ENCODE data around the gene USP3.
"Not testable (repeated sequence)": the region's sequence is repeated elsewhere in the genome, so short reads cannot be mapped to it uniquely, and the experiment has no call there.

The USP3 gene

DNA sequence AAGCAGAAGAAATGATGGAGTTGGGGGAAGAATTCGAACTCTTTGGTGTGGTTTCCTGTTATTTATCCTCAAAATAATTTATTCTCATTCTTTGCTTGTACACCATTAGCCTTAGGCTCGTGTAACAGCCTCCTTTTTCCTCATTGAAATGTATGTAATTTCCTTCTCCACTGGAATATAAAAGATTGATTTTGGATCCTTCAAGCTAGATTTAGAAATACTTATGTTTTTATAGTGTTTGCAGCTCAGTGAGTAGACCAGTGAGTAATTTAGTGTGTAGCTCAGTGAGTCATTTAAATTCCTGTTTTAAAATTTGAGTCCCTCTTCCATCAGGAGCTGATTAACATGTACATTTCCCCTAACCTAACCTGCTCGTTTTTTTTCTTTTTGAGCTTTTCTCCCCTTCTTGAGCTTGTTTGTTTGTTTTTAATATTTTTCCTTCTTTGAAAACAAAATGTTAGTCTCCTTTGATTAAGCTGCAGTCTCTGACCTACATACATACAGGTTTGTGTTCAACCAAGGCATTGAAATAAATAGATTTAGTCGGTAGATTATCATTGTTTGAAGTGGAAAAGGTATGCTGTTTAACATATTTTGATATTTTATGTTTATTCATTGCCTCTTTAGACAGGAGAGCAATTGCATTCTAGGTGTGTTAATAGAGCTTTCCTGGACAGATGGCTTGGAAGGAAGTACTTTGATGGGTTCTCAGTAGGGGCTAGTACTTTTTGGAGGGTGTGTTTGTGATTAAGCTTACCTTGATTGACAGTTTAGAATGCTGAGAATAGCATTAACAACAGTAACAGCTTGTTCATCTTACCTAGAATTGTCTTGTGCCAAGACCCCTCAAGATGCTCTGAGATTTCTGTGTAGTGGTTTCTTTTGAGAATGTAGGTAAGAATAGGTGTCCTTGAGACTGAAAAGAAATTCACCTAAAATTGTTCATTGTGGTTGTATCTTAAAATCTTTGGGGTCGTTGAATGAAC is 5.9 kb downstream of the USP3 start:
- DNase-seq (ENCODE audit: low read depth in 3 of 3, low spot score in 1 of 3): no peak

DNA sequence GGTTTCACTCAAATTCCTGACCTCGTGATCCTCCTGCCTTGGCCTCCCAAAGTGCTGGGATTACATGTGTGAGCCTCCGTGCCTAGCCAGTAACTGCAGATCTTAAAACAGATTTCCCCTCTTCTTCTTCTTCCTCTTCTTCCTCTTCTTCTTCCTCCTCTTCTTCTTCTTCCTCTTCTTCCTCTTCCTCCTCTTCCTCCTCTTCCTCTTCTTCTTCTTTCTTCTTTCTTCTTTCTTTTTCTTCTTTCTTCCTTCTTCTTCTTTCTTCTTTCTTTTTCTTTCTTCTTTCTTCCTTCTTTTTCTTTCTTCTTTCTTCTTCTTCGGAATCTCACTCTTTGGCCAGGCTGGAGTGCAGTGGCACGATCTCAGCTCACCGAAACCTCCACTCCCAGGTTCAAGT is 7.8 kb downstream of the USP3 start:
- no peak for DNase-seq (ENCODE audit: low read depth in 3 of 3, low spot score in 1 of 3)

DNA sequence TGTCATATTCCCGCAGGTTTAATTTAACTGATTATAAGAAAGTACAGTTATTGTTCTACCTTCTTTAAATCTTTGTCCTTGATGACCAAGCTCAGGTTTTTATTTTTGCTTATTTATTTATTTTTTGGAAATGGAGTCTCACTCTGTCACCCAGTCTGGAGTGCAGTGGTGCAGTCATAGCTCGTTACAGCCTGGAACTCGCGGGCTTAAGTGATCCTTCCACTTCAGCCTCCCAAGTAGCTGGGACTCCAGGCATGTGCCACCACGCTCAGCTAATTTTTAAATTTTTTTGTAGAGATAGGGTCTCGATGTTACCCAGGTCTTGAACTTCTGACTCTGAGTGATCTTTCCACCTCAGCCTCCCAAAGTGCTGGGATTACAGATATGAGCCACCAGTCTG is 8.9 kb downstream of the USP3 start:
- DNase-seq (ENCODE audit: low read depth in 3 of 3, low spot score in 1 of 3): no peak

DNA sequence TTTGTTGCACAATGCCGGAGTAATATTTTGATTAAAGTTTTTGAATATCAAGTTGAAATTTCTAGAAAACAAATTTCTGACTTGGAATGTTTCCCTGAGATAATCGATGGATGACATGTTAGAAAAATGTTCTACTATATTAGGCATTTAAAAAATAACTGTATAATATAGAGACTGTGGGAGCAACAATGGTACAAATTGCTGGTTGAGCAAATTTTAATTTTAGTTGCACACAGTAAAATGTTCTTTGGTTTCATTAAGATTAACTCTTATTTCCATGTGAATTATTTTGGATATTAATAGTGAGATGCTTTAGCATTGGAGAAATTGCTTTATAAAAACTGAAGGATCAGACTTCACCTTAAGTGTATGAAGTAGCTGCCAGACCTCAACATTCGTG is 9.3 kb downstream of the USP3 start:
- no peak for DNase-seq (ENCODE audit: low read depth in 3 of 3, low spot score in 1 of 3)

DNA sequence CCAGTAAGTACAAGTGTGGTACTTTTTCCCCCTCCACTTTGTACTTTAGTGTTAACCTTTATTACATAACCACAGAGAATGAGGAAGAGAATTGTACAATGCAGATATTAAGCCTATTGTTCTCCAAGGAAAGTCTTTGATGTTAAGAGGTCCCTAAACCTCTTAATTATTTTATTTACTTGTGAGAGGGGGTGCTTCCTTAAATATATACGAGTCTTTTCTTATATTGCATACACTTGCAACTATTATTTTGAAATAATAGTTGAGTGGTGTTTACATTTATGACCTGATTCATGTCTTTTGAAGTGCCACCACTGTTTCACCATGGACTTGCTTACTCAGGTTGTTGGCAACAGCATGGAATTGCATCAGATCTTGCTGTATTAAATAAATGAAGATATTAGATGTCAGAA is 10.1 kb downstream of the USP3 start:
- DNase-seq (ENCODE audit: low read depth in 3 of 3, low spot score in 1 of 3): no peak

DNA sequence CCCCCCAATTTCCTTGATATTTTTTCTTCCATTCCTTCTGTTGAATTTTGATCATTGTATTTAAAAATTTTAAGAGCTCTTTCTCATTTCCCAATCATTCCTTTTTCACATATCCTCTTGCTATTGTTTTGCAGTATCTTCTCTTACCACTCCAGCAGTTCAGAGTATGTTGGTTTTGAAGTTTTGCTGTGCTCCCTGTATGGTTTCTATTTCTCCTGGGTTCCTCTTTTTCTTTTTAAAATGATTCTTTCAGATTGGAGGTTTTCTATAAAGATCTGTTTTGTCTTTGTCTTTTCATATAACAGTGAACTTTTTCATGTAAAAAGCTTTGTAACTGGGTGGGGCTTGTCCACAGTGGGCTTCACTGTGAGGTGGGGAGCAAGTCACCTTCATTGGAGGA is 12.8 kb downstream of the USP3 start:
- no peak for DNase-seq (ENCODE audit: low read depth in 3 of 3, low spot score in 1 of 3)

DNA sequence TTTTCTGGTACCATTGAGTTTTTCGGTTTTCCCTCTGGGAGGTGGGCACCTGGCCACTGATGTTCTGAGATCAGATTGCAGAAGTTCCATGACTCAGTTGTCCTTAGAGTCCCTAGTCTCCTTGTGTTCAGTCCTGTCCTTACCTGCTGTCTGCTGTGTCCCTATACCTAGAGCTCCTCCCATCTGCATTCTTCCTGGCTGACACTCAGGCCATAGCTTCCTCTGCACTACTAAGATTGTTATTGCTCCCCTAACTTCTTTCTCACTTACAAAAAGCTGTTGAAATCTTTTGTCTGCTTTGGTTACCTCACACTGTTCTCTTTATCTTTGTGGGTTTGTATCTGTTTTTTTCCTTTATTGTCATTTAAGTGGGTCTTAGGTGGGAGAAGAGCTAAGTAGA is 13.2 kb downstream of the USP3 start:
- DNase-seq (ENCODE audit: low read depth in 3 of 3, low spot score in 1 of 3): no peak

DNA sequence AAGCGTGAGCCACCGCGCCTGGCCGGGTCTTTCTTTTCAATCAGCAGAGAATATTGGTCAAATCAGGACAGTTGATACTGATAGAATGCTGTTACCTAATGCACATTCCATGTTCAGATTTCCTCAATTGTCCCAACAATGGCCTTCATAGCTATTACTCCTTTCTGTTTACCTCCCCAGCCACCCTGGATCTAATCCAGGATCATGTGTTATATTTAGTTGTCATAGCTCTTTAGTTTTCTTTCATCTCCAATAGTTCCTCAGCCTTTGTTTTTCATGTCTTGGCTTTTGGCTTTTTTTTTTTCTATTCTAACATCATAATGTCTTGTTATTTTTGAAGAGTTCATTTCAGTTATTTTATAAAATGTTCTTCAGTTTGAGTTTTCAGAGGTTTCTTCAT is 14.6 kb downstream of the USP3 start:
- no peak for DNase-seq (ENCODE audit: low read depth in 3 of 3, low spot score in 1 of 3)

DNA sequence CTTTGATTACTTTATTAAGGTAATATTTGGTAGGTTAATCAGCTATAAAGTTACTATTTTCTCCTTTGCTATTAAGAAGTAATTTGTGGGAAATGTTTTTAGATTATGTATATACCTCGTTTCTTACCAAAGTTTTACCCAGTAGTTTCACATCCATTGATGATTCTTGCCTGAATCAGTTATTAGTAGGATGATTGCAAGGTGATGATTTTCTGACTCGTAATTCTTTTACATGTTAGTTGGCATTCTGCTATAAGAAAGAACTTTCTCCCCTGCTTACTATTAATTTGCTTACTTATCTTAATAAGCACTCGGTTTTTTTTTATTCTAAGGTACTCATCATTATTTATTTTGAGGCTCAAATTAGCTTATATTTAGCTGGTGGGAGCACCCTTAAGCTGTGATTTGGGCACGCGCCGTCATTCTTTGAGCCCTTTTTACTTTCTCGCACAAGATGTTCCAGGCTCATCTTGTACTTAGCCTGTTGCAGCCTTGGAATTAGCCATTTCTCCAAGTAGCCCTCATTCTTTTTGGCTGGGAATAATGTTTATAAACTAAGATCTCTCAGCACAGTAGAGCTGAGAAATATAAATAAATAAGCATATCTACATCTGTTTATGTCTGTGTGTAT is 15.3 kb downstream of the USP3 start:
- no peak for DNase-seq (ENCODE audit: low read depth in 3 of 3, low spot score in 1 of 3)

DNA sequence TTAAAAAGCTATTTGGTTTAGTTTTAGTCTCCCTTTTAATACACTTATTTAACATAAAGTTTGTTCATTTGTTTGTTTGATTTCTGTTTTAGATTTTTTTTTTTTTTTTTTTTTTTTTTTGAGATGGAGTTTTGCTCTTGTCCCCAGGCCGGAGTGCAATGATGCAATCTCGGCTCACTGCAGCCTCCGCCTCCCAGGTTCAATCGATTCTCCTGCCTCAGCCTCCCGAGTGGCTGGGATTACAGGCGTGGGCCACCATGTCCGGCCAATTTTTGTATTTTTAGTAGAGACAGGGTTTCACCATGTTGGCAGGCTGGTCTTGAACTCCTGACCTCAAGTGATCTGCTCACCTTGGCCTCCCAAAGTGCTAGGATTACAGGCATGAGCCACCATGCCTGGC is 16.1 kb downstream of the USP3 start:
- not testable (repeated sequence) for DNase-seq (ENCODE audit: low read depth in 3 of 3, low spot score in 1 of 3)

DNA sequence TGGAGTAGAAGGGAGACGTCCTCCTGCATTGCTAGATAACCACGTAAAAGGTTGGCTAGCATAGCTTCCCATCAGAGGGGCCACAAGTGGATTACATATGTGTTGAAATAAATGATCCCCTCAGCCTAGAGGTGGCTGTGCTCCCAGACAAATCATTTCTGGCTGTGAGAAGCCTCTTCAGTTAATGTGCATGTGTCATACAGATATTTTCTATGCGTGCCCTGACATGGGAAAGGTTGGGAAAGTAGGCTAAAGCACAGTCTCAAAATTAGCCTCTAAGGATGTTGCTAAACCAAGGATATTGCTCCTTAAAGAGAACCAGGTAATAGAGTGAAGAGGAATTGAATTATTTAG is 17.8 kb downstream of the USP3 start:
- no peak for DNase-seq (ENCODE audit: low read depth in 3 of 3, low spot score in 1 of 3)

DNA sequence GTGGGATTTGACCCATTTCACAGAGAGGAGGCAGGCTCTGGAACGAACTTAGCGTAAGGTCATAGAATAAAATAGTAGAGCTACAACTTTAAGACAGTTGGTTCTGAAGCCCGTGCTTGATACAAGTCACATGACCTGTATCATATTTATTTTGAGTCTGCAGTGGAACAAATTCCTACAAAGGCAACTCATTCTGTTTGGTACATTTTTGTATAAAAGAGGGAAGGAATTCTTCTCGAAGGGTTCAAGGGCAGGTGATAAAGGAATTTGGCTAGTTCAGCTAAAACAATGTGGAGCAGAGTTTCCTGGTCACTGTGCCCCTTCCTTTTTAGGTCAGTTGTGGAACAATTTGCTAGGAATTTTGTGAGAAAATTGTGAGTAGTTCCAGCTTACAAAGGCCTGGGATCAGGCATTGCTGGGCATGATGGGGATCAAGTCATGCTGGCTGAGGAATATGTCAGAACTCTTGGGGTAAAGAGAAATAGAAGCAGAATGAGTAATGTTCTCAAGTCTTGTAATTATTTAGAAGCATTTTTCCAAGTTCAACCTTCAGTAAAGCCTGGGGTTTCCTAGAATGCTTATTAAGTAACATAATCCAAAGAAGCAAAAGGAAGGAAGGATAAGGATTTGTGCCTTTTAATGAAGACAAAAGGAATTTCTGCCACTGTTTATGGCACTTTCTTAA is 19.1 kb downstream of the USP3 start:
- no peak for DNase-seq (ENCODE audit: low read depth in 3 of 3, low spot score in 1 of 3)

DNA sequence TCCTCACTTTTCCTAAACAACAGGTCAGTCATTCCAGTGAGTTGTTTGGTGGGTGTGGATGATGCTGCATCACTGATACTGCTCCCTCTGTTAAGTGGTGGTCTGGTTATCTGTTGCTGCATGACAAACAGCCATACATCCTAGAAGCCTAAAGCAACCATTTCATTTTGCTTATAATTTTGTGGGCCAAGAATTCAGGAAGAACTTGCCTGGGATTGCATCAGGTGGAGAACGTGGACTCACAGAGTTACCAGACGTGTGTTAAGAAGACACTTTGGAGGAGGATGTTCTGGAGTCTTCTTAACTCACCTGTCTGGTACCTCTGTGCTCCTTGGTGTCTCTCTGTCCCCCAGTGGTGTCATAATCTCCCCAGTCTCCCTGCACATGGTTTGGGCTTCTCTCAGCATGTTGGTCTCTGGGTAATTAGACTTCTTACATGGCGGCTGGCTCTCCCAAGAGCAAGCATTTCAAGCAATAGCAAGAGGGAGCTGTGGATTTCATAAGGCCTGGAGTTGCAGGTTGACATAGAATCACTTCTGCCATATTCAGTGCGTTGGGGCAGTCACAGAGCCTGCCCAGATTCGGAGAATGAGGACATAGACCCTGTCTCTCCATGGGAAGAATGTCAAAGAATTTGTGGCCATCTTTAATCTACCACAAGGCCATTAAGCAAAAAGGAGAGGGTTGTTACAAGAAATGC is 20.1 kb downstream of the USP3 start:
- DNase-seq (ENCODE audit: low read depth in 3 of 3, low spot score in 1 of 3): no peak

DNA sequence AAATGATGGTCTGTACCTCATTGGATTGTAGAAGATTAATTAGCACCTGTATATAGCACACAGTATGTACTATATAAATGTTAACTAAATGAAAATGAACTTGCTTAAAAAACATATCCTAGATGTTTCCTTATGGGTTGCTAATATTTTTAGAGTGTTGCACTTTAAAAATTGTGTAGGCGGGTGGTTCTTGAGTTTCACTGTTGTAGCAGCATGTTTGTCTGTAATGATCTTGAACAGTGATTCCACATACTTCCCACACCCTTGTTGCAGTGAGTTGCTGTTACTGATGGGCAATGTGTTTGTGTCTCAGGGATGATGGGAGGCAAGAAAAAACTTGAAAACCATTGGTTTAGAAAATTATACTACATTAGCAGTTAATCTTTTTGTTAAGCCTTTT is 22.0 kb downstream of the USP3 start:
- no peak for DNase-seq (ENCODE audit: low read depth in 3 of 3, low spot score in 1 of 3)

DNA sequence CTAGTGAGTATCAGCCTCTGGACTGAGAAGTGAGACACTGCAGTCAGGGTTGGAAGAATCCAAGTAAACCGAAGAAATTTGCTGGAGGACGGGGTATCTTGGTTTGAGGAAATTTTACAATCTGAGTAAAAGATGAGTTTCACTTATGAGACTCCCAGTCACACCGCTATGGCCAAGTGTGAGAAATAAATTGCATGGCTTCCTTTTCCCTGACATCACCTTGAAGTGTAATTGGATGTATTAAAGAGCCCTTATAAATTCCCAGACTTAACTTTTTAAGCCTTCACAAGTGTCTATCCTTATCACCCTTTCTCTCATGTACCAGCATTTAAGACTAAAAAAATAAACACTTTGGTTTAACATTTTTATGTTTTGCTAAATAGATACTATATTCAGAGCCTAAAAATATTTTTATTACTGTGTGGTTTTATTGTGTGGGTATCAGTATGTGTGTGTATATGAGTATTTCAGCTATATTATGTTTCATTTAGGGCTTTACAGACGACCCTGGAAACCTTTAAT is 23.8 kb downstream of the USP3 start:
- DNase-seq (ENCODE audit: low read depth in 3 of 3, low spot score in 1 of 3): no peak

DNA sequence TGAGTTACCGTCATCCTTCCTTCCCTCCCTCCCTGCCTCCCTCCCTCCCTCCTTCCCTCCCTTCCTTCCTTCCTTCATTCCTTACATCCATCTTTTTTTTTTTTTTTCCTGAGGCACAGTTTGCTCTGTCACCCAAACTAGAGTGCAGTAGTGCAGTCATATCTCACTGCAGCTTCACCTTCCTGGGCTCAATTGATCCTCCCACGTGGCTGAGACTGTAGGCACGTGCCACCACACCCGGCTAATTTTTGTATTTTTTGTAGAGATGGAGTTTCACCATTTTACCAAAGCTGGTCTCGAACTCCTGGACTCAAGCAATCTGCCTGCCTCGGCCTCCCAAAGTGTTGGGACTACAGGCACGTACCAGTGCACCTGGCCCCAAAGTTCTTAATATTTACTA is 25.8 kb downstream of the USP3 start:
- no peak for DNase-seq (ENCODE audit: low read depth in 3 of 3, low spot score in 1 of 3)

DNA sequence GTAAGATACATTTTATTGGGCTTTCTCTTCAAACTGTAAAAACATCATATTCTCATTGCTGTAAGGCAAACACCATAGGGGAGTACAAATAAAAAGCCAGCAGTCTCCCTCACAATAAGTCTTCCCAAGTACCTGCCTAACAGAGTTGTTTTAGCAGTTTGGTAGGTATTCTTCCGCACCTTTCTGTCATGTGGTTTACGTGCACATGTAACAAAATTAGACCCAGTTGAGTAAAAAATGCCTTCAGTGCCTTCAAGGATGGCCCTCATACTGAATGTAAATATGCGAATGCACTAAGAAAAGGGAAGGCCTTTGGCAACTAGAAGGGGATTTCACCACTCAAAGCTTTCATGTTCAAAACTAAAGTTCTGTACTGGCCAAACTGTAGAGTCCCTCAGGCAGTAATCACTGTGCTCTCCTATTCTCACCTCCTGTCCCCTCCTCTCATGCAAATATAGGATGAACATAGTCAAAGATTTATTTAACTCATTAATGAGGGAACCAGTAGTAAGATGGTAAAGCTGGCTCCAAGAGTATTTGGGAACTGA is 26.4 kb downstream of the USP3 start:
- no peak for DNase-seq (ENCODE audit: low read depth in 3 of 3, low spot score in 1 of 3)

DNA sequence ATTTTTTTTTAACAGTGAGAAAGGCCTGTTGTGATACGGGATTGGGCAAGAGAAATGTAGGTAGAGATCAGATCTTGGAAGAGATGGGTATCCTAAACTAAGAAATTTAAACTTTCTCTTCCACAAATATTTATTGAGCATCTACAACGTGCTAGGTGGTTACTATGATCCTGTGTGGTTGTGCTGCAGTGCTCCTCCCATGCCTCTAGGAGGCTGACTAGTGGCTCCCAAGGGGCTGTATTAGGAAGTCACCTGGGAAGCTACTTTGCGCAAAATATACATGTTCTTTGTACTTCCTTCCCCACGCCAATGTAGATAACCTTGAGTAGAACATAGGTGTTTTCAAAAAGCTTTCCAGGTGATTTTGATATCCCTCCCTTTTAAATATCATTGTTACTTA is 27.2 kb downstream of the USP3 start:
- DNase-seq (ENCODE audit: low read depth in 3 of 3, low spot score in 1 of 3): no peak

DNA sequence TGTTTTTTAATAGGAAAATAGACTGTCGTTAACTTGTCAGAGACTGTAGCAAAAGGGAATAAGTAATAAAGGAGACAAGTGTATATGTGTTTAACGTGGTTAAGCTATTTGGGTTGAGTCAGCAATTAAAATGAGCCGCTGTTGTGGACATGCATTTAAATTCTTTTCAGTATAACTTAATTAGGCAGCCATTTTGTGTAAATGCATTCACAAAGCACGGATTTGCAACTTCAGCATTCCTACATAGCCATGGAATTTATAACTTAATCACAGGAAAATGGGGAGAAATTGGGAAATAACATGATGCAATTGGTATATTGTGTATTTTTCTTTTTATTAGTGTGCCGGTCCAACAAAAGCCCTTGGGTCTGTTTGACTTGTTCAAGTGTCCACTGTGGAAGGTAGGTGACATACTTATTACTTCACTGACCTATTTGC is 27.9 kb downstream of the USP3 start:
- DNase-seq (ENCODE audit: low read depth in 3 of 3, low spot score in 1 of 3): no peak

DNA sequence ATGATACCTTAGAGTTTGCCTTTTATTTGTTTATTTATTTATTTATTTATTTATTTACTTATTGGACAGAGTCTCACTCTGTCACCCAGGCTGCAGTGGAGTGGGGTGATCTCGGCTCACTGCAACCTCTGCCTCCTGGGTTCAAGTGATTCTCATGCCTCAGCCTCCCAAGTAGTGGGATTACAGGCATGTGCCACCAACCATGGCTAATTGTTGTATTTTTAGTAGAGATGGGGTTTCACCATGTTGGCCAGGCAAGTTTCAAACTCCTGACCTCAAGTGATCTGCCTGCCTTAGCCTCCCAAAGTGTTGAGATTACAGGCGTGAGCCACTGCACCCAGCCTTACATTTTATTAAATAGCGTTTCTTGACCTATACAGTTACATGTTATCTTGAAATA is 30.5 kb downstream of the USP3 start:
- not testable (repeated sequence) for DNase-seq (ENCODE audit: low read depth in 3 of 3, low spot score in 1 of 3)

DNA sequence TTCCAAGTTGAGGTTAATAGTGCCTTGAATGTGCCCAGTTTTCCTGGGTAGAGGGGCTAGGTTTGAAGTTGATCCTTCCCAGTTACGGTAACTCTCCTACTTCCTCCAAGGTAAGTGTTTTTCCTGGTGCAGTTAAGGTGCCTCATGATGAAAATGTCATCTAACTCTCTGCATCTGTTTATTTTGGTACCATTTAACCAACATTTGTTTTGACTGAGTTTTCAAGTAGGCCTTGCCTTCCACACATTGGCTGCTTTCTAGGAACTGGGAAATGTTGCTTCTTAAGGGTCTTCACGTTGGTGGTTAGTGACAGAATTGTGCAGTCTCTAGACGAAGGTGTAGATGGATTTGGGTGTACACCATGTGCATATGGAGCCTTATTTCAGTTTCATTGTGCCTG is 31.3 kb downstream of the USP3 start:
- DNase-seq (ENCODE audit: low read depth in 3 of 3, low spot score in 1 of 3): no peak

Data from stimulated activated CD4-positive, alpha-beta T cell treated with anti-CD3 and anti-CD28 coated beads, TNF-alpha, amount 100 ng/mL, for 1 hour (primary cell).